NOMO-1 treated with DMSO at 0.1 percent for 48 hours (cell line): ENCODE measurements around the gene LRRC37A2.
"Not testable (repeated sequence)": the region's sequence is repeated elsewhere in the genome, so short reads cannot be mapped to it uniquely, and the experiment has no call there.

Experiments used
- DNase-seq: peaks from one replicate; lab custom pipeline; 2025; ENCODE audit not compliant: unreplicated experiment; lab: John Stamatoyannopoulos, UW

Gene LRRC37A2

DNA sequence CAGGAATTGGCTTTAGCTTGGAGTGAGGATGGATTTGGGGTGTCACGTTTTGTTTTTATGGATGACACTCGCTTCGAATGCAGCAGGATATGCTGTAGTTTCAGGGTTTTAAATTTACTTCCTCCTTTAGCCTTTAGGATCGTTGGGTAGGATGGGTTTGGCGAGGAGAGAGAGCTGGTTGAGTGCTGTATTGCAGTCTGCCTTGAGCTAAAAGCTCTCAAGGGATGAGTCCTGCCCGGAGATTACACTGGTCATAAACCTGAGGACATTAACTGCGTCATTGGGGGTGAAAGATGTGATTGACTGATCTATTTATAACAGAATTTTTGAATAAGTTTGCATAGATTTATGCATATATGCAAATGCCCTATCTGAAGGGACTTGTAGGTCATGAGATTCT, 79.1 kb downstream of the LRRC37A2 start:
- DNase-seq = not testable (repeated sequence)

DNA sequence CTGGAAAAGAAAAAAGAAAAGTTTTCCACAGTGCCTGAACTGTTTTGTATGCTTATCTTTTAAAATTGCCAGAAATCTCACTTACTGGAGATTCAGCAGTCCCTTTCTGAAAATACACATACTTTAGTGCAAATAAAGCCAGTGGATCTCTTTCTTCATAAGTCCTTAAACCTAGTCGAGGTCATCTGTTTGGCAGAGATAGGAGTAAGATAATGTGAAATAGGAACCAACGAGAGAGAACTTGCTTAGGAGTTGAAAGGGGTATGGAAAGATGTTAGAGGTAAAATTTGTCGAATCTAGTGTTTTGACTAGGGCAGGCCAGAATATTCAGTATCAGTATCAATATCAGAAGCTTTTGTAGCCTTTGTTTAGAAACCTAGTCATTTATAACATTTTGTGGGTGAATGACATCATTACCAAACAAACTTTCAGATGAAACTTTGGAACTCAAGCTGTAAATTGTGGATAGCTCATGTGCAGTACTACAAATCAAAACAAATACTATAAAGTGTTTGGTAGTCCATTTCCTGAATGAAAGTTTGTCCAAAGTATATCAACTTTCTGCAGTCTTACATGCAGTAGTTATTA, 86.2 kb downstream of the LRRC37A2 start:
- DNase-seq = not testable (repeated sequence)

DNA sequence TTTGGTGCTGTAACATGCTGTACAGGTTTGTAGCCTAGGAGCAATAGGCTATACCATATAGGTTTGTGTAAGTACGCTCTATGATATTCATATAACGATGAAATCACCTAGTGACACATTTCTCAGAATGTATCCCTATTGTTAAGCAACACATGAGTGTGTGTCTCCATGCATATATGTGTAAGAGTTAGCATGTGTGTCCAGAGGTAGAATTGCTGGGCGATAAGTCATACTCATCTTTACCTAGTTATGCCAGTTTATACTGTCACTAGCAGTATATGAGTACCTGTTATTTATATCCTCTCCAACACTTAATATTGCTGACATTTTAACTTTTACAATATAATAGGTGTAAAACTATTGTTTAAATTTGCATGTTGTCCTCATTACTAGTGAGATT, 88.5 kb downstream of the LRRC37A2 start:
- DNase-seq = not testable (repeated sequence)

DNA sequence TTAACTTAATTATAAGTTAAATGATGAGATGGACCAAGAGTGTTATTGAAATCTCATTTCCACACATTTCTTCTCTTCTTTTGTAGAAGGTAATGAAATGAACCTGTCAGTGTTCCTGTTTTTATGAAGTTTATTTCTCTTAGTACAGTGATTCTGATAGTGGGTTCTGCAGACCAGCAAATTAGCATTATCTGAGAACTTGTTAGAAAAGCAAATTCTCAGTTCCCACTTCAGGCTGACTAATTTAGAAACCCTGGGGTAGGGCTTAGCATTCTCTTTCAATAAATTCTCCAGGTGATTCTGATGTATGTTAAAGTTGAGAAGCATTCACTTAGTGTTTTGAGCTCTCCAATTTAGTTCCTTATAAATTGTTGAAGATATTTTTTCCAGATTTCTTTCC, 90.9 kb downstream of the LRRC37A2 start:
- not testable (repeated sequence) for DNase-seq
